Mesodermal cell (in vitro differentiated cells): ENCODE data around the gene BICD1.
A peak's percentile ranks its signal among the peaks of the same experiment; 100 is the strongest.
"Not testable (repeated sequence)": the region's sequence is repeated elsewhere in the genome, so short reads cannot be mapped to it uniquely, and the experiment has no call there.

Experiments used
- H3K27ac ChIP-seq: 2 replicates; pipeline ENCODE4 v1.7.0; 2013; ENCODE audit warnings: mild to moderate bottlenecking, low read depth, low read length, moderate library complexity; ENCODE audit not compliant: severe bottlenecking
- H3K36me3 ChIP-seq: 2 replicates; pipeline ENCODE4 v1.7.1; 2013; ENCODE audit warnings: mild to moderate bottlenecking, low read length, moderate library complexity; ENCODE audit not compliant: control insufficient read depth, insufficient read depth
- H3K4me1 ChIP-seq: one replicate; pipeline ENCODE4 v1.7.1; 2013; ENCODE audit warnings: mild to moderate bottlenecking, low read length; ENCODE audit not compliant: insufficient read depth, control insufficient read depth, poor library complexity, severe bottlenecking
- H3K4me3 ChIP-seq: 2 replicates; pipeline ENCODE4 v1.7.0; 2013; ENCODE audit warnings: low read length, control low read depth, mild to moderate bottlenecking; ENCODE audit not compliant: insufficient read depth, poor library complexity, severe bottlenecking; ENCODE audit errors: extremely low read depth
- H3K9me3 ChIP-seq: 2 replicates; pipeline ENCODE4 v1.7.1; 2013; ENCODE audit warnings: mild to moderate bottlenecking, low read length, moderate library complexity; ENCODE audit not compliant: control insufficient read depth
- WGBS, 2 experiments: methylation state at CpG; one replicate each; pipeline ENCODE4 v1.1.5; 2013; ENCODE audit warnings: missing lambda C conversion rate in 2 of 2; ENCODE audit not compliant: insufficient coverage in 2 of 2; 5-methylcytosine and 5-hydroxymethylcytosine counted together

The BICD1 gene

GRCh38 chr12:32264961-32265360 is 158.3 kb downstream of the BICD1 start:
- Histone ChIP-seq H3K27ac (no peak overlapping the region), H3K36me3 (no peaks in the 10 kb centered on the region), H3K4me1 (no peaks in the 10 kb centered on the region), H3K9me3 (no peaks in the 10 kb centered on the region), H3K4me3 (no peak overlapping the region)
- WGBS, 2 experiments = 89 to 100% methylated on average over 4 of the region's 5 CpGs

GRCh38 chr12:32265456-32265855 is 158.8 kb downstream of the BICD1 start:
- Histone ChIP-seq H3K4me3 (no peak overlapping the region), H3K4me1 (no peaks in the 10 kb centered on the region), H3K36me3 (no peaks in the 10 kb centered on the region), H3K9me3 (no peaks in the 10 kb centered on the region), H3K27ac (no peak overlapping the region)
- WGBS, 2 experiments = 94 to 97% methylated on average over 3 to 5 of the region's 7 CpGs

- Histone ChIP-seq H3K9me3 (no peaks in the 10 kb centered on the region), H3K4me3 (no peak overlapping the region), H3K4me1 (peaks cover 5% of the 10 kb centered on the region), H3K36me3 (no peaks in the 10 kb centered on the region), H3K27ac (no peak overlapping the region)
- 83 to 100% methylated on average over 1 of the region's 3 CpGs for WGBS, 2 experiments
Observed at GRCh38 chr12:32265951-32266350, 159.3 kb downstream of the BICD1 start.

GRCh38 chr12:32266756-32267155 is 160.1 kb downstream of the BICD1 start:
- Histone ChIP-seq H3K4me1 (peaks cover 12% of the 10 kb centered on the region), H3K9me3 (no peaks in the 10 kb centered on the region), H3K36me3 (no peaks in the 10 kb centered on the region), H3K4me3 (no peak overlapping the region), H3K27ac (no peak overlapping the region)
- 80 to 96% methylated on average over 1 to 4 of the region's 5 CpGs for WGBS, 2 experiments

GRCh38 chr12:32270818-32271710 is 164.4 kb downstream of the BICD1 start:
- WGBS, 2 experiments = 61 to 62% methylated on average over 5 to 7 of the region's 10 CpGs
- Histone ChIP-seq H3K27ac (peak overlapping the region; percentile 99), H3K4me1 (peaks cover 32% of the 10 kb centered on the region), H3K4me3 (no peak overlapping the region), H3K9me3 (no peaks in the 10 kb centered on the region), H3K36me3 (no peaks in the 10 kb centered on the region)

GRCh38 chr12:32272465-32272864 is 165.8 kb downstream of the BICD1 start:
- Histone ChIP-seq H3K4me1 (peaks cover 32% of the 10 kb centered on the region), H3K36me3 (no peaks in the 10 kb centered on the region), H3K27ac (no peak overlapping the region), H3K9me3 (no peaks in the 10 kb centered on the region), H3K4me3 (no peak overlapping the region)
- WGBS, 2 experiments = no CpG with 5 or more reads among the region's 2 CpGs

- no peak overlapping the region for H3K27ac ChIP-seq
- WGBS, 2 experiments = 84 to 94% methylated on average over 2 to 3 of the region's 4 CpGs
- H3K4me1 ChIP-seq = peaks cover 32% of the 10 kb centered on the region
Observed at GRCh38 chr12:32273063-32273522, 166.4 kb downstream of the BICD1 start.

GRCh38 chr12:32273712-32274111 is 167.1 kb downstream of the BICD1 start:
- H3K4me1 ChIP-seq = peaks cover 32% of the 10 kb centered on the region
- no peaks in the 10 kb centered on the region for H3K9me3 ChIP-seq
- 71 to 85% methylated on average over 3 to 5 of the region's 7 CpGs for WGBS, 2 experiments
- no peaks in the 10 kb centered on the region for H3K36me3 ChIP-seq
- no peak overlapping the region for H3K4me3 ChIP-seq
- no peak overlapping the region for H3K27ac ChIP-seq

More at GRCh38 chr12:32273063-32273522, 166.4 kb downstream of the BICD1 start:
- H3K9me3 ChIP-seq = no peaks in the 10 kb centered on the region
- H3K36me3 ChIP-seq = no peaks in the 10 kb centered on the region
- H3K4me3 ChIP-seq = no peak overlapping the region

GRCh38 chr12:32274665-32275064 is 168.0 kb downstream of the BICD1 start:
- no peaks in the 10 kb centered on the region for H3K36me3 ChIP-seq
- H3K4me1 ChIP-seq = peaks cover 32% of the 10 kb centered on the region
- no peak overlapping the region for H3K4me3 ChIP-seq
- H3K9me3 ChIP-seq = no peaks in the 10 kb centered on the region
- no CpG with 5 or more reads among the region's 2 CpGs for WGBS, 2 experiments
- no peak overlapping the region for H3K27ac ChIP-seq

- not testable (repeated sequence) for H3K27ac ChIP-seq, H3K36me3 ChIP-seq, H3K4me3 ChIP-seq, H3K9me3 ChIP-seq
- WGBS, 2 experiments = 92 to 93% methylated on average over 17 of the region's 17 CpGs
- peaks cover 31% of the 10 kb centered on the region for H3K4me1 ChIP-seq
Observed at GRCh38 chr12:32275520-32275919, 168.9 kb downstream of the BICD1 start.

GRCh38 chr12:32277774-32278173 is 171.1 kb downstream of the BICD1 start:
- H3K36me3 ChIP-seq = no peaks in the 10 kb centered on the region
- 100% methylated on average over 1 of the region's 2 CpGs for WGBS, 2 experiments
- no peaks in the 10 kb centered on the region for H3K9me3 ChIP-seq
- peaks cover 12% of the 10 kb centered on the region for H3K4me1 ChIP-seq
- no peak overlapping the region for H3K4me3 ChIP-seq
- H3K27ac ChIP-seq = no peak overlapping the region
